Right ventricle myocardium superior (tissue), 1 donor: ENCODE results near the gene SLC8A3. TPM values are rescaled to one million over a fixed set of nuclear protein-coding genes. Genes with fewer than 3 reads are reported as not detected.
A peak's percentile ranks its signal among the peaks of the same experiment; 100 is the strongest.

Source experiments
- ATAC-seq: fragments of 200-7000 bp; cut with Tn5 transposase; one replicate; pipeline ENCODE4 v1.9.1; 2020; ENCODE audit warnings: mild to moderate bottlenecking; ENCODE audit not compliant: poor library complexity
- DNase-seq: peaks from one replicate; pipeline ENCODE4 v3.0.0-alpha.2; 2020
- intact Hi-C: fragments of 100-400 bp; cut with DNase I; formaldehyde crosslinking; loops from one replicate; pipeline ENCODE4 v1.11.2; 2022
- total RNA-seq: library from RNA; stranded (reverse); fragmentation: NEBNext Ultra II Directional; extraction: Animal tissue kit (Norgen Biotek cat#: 25700); gene quantifications from one replicate; pipeline ENCODE4 v1.2.1, GENCODE V29; 2021
- donor health status: DM: no; HTN: yes; CAD: no; lungs with severe emphysema.

Gene SLC8A3
- total RNA-seq, 1 donor from 2014 or later = 0.16 TPM

DNA sequence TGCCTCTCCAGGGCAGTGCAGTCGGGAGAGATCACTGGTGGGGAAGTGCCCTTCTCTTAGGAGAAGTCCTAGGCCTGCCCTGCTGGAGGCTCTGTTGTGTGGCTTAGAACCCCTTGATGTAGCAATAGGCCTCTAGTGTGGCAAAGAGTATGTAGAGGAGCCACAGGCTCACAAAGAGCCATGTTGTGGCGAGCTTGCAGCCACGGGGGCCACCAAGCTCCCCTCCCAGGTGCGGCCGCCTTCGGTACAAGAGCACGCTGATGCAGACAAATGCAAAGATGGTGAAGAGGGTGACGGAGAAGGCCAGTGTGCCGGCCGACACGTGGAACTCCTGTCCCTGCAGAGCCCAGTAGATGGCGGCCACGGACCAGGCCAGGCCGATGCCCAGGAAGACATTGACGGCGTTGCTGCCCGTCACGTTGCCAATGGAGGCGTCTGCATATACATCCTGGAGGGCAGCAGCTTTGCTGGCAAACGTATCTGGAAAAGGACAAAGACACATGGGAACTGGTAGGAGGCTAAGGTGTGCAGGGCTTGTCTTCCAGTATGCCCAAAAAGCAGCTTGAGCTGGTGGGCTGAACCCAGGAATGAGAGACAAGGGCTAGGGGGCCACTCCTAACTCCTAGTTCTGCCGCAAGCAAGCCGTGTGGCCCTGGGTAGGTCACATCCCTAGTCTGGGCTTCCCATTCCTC, 142.8 kb downstream of the SLC8A3 start:
- ATAC-seq (peak; percentile 92), DNase-seq (peak; percentile 75)
- intact Hi-C loops = no loop called here

DNA sequence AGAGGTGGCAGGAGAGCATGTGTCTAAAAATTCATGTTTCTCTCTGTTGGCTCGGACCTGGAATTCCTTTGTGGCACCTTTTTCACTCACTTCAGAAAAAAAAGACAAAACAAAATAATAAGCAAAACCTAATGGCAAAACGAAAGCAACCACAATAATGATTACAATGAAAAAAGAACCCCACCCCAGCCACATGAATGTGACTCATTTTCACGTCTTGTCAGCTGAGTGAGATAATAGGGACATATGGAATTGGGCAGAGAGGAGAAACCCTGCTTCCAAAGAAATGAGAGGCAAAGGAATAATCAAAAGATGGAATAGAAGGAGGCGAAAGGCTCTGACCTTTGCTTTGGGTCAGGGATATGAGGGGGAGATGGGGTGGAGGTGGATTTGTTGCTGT, 143.4 kb downstream of the SLC8A3 start:
- ATAC-seq (no peak), DNase-seq (no peak)
- intact Hi-C loops = no loop called here

DNA sequence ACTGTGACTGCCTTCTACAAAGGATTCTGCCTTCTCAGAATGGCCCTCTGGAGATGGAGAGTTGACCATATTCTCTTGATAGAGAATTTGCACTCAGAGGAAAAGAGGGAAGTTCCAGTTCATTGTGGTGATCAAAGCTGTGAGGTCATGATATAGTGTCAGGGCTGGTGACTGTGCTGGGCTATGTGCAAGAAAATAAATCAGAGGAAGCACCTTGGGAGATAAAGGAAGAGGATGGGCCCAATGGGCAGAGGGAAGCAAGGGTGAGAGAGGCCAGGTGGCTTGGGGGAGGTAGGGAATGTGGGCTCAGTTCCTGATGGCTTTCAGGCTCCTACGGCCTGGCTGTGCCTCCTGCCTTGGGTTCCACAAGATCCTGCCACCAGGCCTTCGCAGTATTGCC, 145.8 kb downstream of the SLC8A3 start:
- no peak for ATAC-seq
- DNase-seq = no peak
- intact Hi-C loops = no loop called here

DNA sequence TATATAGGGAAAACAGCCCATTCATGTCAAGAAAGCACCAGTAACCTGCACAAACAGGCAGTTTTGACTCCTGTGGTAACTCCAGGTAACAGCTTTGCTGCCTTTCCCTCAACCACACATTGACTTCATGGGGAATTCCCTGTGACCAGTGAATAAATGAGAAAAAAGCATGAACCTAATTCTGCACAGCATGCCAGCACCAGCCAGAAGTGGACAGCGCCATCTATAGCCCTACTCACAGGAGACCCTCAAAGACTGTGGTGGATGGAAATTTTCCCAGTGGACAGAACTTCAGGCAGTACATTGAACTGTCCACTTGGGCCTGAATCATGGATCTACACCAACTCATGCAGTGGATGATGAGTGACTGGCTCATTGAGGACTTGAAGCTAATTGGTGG, 152.1 kb downstream of the SLC8A3 start:
- ATAC-seq = no peak
- no peak for DNase-seq
- intact Hi-C loops = no loop called here

DNA sequence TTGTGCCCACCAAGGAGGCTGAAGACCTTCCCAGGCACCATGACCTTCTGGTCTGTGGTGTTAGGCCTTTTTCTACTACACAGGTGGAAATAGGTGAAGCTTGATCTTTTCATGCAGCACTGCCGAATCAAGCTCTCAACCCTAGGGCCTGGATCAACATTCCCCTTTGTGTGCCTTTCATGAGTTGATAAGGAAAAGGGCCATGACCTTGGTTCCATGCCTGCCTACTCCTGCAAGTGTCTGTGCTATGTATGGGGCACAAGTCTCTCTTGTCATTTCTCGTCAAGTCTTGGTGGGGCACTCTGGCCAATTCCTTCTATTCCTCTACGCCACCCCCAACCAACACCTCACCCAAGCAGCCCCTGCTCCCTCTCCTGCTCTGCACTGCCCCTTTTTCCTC, 154.5 kb downstream of the SLC8A3 start:
- DNase-seq = no peak
- intact Hi-C loops = no loop called here
- no peak for ATAC-seq

DNA sequence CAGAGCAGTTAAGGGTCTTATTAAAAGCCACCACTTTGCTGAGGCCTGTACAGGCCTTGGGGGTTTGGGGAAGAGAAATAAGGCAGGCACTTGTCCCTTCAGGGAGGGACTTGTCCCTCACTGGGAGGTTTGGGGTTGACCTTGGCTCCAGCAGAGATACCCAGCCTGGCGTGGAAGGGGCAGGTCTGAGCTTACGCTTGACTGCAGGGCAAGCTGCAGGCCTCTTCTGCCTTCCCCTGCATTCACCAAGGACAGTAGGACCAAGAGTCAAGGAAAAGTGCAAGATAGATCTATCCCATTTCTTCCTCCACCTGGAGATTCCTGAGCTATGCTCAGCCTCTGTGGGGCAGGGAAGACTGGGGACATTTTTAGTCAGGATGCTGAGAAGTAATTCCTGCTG, 155.2 kb downstream of the SLC8A3 start:
- intact Hi-C loops = no loop called here
- DNase-seq (no peak), ATAC-seq (no peak)

DNA sequence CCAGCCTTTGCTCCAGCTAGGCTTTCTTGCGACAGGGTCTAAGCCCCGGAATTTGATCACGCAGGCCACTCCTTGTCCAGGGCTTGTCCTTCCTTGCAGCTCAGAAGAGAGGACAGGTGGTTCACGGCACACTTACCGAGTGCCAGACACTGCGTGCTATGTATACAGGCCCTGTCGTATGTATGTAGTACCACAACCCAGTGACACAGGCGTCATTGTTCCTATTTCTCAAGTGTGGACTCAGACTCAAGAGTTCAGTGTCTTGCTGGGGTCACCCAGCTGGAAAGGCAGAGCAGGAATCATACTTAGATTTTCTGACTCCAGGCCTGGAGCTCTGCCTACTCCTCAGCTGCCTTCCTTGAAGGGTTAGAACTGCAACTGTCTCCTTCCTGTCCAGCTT, 155.6 kb downstream of the SLC8A3 start:
- ATAC-seq = no peak
- DNase-seq = no peak
- intact Hi-C loops = no loop called here

DNA sequence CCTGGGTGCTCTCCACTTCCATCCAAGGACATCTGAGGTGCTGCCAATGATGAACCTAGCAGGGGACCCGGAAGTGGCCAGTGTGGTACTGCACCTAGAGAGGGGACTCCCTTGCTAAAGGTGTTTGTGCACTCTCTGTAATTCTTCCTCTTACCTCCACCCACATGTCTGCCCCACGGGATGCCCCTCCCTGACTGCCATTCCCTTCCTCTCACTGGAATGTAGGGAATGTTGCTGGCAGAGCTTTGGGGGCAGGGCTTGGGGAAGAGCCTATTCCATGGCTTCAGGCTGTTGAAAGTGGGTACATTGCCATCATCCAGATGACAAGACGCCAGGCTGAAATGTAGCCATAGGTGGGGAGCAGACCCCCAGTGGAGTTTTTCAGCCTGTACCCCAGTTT, 156.3 kb downstream of the SLC8A3 start:
- intact Hi-C loops = no loop called here
- ATAC-seq (no peak), DNase-seq (no peak)

DNA sequence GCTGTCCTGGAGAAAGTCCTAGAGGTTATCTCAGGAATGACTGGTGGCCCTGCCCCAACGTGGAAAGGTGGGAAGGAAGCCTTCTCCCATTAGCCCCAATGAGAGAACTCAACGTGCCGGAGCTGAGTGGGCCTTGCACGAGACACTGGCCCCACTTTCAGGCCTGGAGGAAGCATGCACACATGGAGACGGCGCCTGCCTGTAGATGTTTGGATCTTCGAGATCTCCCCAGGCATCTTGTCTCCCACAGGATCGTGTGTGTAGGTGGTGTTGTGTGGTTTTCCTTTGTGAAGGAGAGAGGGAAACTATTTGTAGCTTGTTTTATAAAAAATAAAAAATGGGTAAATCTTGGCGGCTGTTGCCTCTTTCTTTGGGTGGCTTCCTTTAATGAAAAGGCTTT, 156.7 kb downstream of the SLC8A3 start:
- DNase-seq (no peak), ATAC-seq (no peak)
- intact Hi-C loops = no loop called here

DNA sequence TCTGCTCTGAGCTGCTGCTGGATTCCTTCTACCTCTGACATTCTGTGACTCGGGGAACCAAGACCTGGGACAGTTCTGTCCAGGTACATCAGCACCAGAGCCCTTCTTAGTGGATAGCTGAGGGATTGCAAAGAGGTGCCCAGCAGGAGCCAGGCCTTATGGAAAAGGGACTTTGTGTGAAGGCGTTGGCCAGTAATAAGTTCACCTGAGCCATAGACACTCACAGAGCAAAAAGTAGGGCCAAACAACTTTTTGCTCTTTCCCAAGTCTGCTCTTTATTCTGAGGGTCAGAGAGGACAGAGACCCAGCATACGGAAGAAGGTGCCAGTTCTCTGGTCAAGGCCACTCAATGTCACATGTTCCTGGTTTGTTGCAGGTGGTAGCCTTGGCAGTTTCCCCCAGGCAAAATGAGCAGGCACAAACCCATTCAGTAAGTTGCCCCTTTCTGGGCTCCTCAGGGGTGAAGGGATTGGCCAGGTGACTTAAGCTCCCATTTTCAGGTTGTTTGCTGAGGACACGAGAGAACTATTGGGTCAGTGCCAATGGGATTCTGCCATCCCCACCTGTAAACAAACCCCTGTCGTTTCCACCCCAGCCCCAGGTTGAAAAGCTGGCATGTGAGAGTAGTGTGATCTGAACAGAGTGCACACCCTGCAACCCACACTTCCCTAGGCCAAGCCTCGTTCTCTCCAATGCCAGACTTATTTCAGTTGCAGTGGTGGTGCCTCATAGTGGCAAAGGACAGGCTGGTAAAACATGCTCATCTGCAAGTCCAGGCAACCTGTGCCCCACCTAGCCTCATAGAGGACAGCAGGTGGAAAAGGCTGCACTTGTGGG, 159.2 kb downstream of the SLC8A3 start:
- intact Hi-C loops = loop anchor here (2.0 kb wide), 1 partner anchor 211 kb away; no protein-coding TSS in a partner anchor

DNA sequence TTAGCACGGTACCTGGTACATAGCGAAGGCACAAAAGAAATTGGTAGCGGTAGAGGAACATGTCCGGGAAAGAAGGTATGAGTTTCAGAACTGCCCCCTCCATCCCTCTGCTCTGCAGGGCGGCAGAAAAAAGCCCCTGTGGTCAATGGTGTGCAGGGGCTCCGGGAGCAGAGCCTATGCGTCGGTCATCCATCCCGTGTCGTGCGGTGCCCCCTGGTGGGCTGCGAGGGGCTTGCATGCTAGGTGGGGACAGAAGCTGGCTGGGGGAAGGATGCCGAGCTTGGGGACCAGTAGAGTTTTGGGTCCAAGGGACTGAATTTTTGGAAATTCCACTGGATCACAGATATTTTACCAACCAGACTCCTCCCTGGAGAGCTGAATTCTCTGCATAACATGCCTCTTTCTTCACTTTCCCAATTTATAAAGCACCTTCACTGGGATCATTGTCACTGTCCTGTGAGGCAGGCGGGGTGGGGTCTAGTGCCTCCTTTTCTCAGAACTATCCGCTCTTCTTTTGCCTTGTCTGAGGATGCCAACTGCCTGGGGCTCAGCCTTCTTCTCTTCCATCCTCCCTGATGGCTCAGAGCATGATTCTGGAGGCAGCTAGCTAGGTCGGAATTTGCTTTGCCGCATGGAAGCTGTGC, 160.8 kb downstream of the SLC8A3 start:
- ATAC-seq (peak; percentile 87), DNase-seq (peak; percentile 85)
- intact Hi-C loops = loop anchor here (2.0 kb wide), 1 partner anchor 209 kb away; no protein-coding TSS in a partner anchor

More for the DNA sequence above, 159.2 kb downstream of the SLC8A3 start:
- ATAC-seq (no peak), DNase-seq (no peak)

DNA sequence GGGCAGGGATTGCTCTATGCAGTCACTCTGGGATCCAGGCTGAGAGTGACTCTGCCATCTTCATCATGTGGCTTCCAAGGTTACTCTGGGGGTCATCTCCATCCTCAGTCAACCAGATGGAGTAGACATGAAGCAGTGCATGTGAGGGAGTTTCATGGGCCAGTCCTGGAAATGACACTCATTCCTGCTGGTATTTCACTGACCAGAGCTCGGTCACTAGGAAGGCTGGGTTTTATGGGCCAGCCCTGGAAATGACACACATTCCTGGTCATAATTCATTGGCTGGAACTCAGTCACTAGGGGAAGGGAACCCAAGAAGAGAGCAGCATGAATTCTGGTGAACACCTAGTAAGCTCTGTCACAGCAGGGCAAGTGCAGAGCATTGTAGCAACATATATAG, 164.9 kb downstream of the SLC8A3 start:
- ATAC-seq (no peak), DNase-seq (no peak)
- intact Hi-C loops = no loop called here

DNA sequence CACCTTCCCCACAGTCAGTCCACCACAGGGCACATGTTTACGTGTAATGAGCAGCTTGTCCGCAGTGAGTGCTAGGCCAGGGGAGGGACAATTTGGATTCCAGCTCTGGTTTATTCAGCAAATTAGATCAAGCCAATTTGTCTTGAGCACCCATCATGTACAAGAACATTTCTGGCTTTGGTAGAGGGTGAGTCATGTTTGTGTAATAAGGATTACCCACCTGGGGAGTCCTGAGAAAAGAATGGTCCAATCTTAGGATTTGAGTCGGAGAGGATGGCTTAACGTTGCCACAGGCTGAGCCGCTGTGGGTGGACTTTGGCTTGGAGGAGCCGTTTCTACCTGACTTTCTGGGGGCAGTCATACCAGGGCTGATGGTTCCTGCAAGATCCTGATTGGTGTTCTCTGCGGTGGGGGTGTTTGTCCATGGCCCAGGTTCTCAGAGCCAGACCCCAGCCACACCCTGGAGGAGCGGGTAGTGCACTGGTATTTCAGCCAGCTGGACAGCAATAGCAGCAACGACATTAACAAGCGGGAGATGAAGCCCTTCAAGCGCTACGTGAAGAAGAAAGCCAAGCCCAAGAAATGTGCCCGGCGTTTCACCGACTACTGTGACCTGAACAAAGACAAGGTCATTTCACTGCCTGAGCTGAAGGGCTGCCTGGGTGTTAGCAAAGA, 165.8 kb downstream of the SLC8A3 start:
- DNase-seq = no peak
- ATAC-seq = no peak
- intact Hi-C loops = no loop called here

DNA sequence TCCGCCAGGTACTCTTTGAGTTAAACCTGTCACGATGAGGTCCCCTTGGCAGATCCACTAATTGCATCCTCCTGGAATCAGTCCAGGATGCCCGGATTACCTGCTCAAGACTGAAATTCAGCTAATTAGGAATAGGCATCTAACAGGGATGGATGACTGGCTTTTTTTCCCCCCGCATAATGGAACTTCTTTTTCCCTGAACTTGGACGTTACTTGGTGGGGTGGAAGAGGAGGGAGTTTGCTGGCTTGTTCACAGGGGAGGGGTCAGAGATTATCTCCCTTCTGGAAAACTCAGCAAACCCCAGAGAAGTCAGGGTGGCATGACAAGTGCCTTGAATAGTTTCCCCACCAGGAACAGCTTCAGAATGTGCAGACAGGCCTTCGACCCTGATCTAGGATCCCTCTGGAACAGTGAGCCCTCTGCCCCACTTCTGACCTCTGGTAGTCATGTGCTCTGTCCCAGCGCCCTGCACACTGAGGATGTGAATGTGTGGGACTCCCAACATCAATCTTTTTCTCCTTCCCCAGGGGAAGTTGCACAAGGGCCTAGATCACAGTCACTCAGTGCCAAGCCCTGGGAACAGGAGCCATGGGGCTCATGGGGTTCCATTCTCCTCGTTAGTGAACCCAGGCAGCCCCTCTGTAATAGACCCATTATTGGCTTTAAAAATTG, 167.1 kb downstream of the SLC8A3 start:
- ATAC-seq (no peak), DNase-seq (no peak)
- intact Hi-C loops = no loop called here

DNA sequence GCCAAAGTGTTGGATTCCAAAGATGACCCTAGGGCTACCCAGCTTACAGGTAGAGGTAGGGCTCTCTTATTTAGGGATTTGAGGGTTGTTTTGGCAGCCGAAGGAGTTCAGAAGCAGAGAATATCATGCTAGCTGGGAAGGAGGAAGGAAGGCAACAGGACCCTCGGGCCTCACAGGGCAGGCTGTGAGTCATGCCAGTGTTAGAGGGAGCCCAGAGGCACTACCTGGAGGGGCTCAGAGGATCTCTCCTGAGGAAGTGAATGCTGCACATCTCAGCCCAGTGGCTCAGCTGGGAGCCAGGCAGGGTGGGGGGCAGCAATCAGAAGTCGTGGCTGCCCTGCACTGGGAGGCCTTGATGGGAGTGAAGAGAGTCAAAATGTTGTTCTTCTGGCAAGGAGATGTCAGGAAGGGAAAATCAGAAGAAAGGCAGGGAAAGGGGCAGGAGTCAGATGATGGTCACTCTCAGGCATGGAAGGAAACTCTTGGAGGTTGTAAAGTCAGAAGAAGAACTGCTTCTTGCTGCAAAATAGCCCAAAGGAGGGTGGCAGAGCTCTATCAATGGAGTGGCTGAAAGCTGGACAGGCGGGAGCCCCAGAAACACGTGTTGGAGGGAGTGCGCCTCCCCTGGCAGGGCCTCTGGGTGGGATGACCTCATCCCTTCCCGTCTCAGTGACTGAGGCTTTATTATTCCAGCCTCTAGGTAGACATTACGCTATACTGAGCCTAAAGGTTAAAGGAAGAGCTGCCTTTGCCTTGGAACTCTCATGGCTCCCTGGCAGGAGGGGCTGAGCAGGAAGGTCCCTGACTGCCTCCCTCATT, 168.2 kb downstream of the SLC8A3 start:
- ATAC-seq (no peak), DNase-seq (no peak)
- intact Hi-C loops = no loop called here

DNA sequence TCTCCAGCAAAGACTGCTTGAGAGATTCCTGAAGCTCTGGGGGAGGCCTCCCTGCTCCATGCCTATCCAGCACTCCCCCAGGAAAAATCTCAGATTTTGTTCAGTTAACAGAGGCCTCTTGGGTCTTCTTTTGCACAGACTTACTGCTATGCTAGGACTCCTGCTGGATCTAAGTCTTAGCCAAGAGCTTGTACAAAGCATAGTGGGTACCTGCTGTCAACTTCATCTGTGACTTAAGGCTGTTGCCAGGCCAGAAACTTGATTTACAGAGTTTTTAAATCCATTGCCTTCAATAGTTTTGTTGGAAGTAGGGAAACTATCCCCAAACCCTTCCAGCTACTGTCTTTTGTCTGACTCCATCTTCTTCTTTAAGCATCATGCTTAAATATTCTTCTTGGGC, 169.1 kb downstream of the SLC8A3 start:
- ATAC-seq (no peak), DNase-seq (no peak)
- intact Hi-C loops = no loop called here

DNA sequence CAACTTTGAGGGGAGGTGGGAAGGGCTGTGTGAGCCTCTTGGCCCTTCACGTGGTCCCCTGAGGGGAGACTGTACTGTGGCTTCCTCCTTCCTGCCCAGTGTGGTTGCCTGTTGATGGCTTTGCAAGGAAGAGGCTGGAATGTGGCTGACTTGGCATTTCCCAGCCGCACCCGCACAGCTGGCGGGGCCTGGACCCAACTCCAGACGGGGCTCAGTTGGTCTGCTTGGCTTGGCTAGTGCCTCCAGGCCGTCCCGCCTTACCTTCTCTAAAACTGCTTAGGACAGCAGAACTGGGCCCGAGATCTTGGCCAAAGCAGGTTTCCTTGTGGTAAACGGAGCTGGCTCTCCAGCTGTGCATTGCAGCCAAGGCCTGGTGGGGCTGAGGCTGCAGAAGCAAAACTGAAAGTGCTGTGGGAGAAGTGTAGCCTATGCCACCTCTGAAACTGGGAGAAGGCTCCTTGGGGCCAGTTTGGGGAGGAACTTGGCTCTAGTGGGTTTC, 170.0 kb downstream of the SLC8A3 start:
- peak; percentile 83 for ATAC-seq
- peak; percentile 50 for DNase-seq
- intact Hi-C loops = no loop called here

DNA sequence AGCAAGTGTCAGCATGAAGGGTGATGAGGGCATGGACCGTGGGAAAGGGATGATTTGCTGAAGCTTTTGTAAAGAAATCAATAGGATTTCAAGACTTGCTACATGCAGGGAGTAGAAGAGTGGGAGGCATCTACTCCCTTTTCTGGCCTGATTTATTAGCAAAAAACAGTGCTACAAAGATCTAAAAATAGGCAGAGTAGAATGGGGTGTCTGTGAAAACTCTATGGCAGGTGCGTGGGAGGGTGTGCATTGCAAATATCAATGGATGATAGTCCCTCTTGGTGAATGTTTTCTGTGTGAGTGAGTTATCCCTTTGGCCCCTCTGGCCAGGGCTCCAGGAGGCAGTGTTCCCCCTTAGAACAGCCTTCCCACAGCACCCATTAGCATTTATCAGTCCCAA, 170.5 kb downstream of the SLC8A3 start:
- no peak for ATAC-seq
- intact Hi-C loops = no loop called here
- no peak for DNase-seq
